ENCODE results near the gene RHOB. TPM values are rescaled to one million over a fixed set of nuclear protein-coding genes. Genes with fewer than 3 reads are reported as not detected.

RHOB gene
- total RNA-seq, 1 donor from 2014 or later = 16.1 TPM

- Mint-ChIP-seq H3K4me1 (peaks cover 52% of the 10 kb centered on the region), H3K4me3 (peak overlapping the region; percentile 30), H3K9me3 (no peaks in the 10 kb centered on the region), H3K27me3 (ENCODE audit: insufficient read depth, low read depth) (peaks cover 8% of the 10 kb centered on the region), H3K27ac (peak overlapping the region; percentile 79), H3K36me3 (no peaks in the 10 kb centered on the region)
- no peak overlapping the region for H3K4me3 ChIP-seq
- peaks cover 2% of the 10 kb centered on the region for H3F3A ChIP-seq (ENCODE audit: low read depth)
- no peaks in the 10 kb centered on the region for H3K36me3 ChIP-seq
- H3K27ac ChIP-seq = no peak overlapping the region
- no peaks in the 10 kb centered on the region for H3K9me3 ChIP-seq (ENCODE audit: low read depth)
- H3K4me1 ChIP-seq = no peaks in the 10 kb centered on the region
- no peak overlapping the region for H3K9ac ChIP-seq
- no peak overlapping the region for H2AFZ ChIP-seq (replicated peaks)
- no peaks in the 10 kb centered on the region for H3K79me2 ChIP-seq (ENCODE audit: low read depth)
- H3K4me2 ChIP-seq = no peak overlapping the region
- DNase-seq (ENCODE audit: low spot score) = no peak
- H4K20me1 ChIP-seq (ENCODE audit: low read depth) = no peaks in the 10 kb centered on the region
- TF ChIP-seq EZH2 (IDR thresholded peaks at IDR 0.05) (no peak), CTCF (IDR thresholded peaks at IDR 0.05) (no peak), EZH2phosphoT487 (IDR thresholded peaks at IDR 0.05) (no peak)
- no peaks in the 10 kb centered on the region for H3K27me3 ChIP-seq
Observed at GRCh38 chr2:20494241-20494640, 47.4 kb downstream of the RHOB start.

DNA sequence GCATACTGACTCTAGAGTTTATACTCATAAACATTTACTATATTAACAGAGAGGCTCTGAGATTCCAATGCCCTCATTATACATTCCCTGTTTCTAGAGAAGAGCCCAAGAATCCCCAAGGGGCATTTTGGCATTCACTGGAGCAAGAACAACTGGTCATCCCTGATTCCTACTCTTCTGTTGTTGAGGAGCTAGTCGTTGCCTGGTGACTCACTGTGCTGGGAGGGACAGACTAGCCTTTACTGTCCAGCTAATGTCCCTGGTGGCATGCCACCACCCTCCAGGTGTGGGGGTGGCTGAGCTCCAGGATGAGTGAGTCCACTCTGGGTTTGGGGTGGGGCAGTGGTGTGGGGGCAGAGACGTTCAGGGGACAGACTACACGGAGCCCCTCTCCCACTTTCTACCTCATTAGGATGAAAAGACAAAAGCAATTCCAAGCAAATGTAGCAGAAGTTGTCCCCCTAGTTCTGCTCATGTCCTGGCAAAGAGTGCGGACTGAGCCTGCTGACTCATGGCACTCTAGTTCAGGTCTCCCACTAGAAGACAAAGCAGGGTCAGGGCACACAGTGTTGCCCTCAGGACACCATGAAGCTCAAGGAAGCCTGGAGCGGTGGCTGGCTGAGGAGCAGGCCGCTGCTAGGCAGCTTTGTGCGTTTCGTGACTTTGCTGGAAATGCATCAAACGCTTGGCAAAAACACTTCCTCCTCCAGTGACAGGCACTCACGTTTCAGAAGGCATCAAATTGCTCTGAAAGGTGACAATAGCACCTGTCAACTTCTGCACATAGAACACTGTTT is 49.4 kb downstream of the RHOB start:
- Histone ChIP-seq H3K79me2 (ENCODE audit: low read depth) (no peaks in the 10 kb centered on the region), H3K27me3 (no peaks in the 10 kb centered on the region), H3K9me3 (ENCODE audit: low read depth) (no peaks in the 10 kb centered on the region), H3F3A (ENCODE audit: low read depth) (no peaks in the 10 kb centered on the region), H3K9ac (no peak overlapping the region), H3K36me3 (no peaks in the 10 kb centered on the region), H3K27ac (no peak overlapping the region), H3K4me2 (no peak overlapping the region), H3K4me1 (no peaks in the 10 kb centered on the region), H4K20me1 (ENCODE audit: low read depth) (no peaks in the 10 kb centered on the region), H2AFZ (replicated peaks) (no peak overlapping the region), H3K4me3 (no peak overlapping the region)
- H3K9me3 Mint-ChIP-seq = no peaks in the 10 kb centered on the region
- no peak for DNase-seq (ENCODE audit: low spot score)
- H3K4me3 Mint-ChIP-seq = no peak overlapping the region
- TF ChIP-seq EZH2phosphoT487 (IDR thresholded peaks at IDR 0.05) (no peak), CTCF (IDR thresholded peaks at IDR 0.05) (no peak), EZH2 (IDR thresholded peaks at IDR 0.05) (no peak)
- H3K36me3 Mint-ChIP-seq = no peaks in the 10 kb centered on the region
- H3K27ac Mint-ChIP-seq = no peak overlapping the region
- peaks cover 40% of the 10 kb centered on the region for H3K4me1 Mint-ChIP-seq
- H3K27me3 Mint-ChIP-seq (ENCODE audit: insufficient read depth, low read depth) = peaks cover 11% of the 10 kb centered on the region

- H3K4me2 ChIP-seq = no peak overlapping the region
- Mint-ChIP-seq H3K4me3 (no peak overlapping the region), H3K36me3 (no peaks in the 10 kb centered on the region), H3K27me3 (ENCODE audit: insufficient read depth, low read depth) (peaks cover 11% of the 10 kb centered on the region), H3K27ac (no peak overlapping the region), H3K9me3 (no peaks in the 10 kb centered on the region), H3K4me1 (peaks cover 34% of the 10 kb centered on the region)
- no peaks in the 10 kb centered on the region for H3K4me1 ChIP-seq
- no peaks in the 10 kb centered on the region for H3K79me2 ChIP-seq (ENCODE audit: low read depth)
- no peak overlapping the region for H3K9ac ChIP-seq
- H4K20me1 ChIP-seq (ENCODE audit: low read depth) = no peaks in the 10 kb centered on the region
- no peaks in the 10 kb centered on the region for H3K36me3 ChIP-seq
- no peak for TF ChIP-seq EZH2phosphoT487 (IDR thresholded peaks at IDR 0.05)
- no peak for TF ChIP-seq EZH2 (IDR thresholded peaks at IDR 0.05)
- no peak for TF ChIP-seq CTCF (IDR thresholded peaks at IDR 0.05)
- DNase-seq (ENCODE audit: low spot score) = no peak
- no peaks in the 10 kb centered on the region for H3F3A ChIP-seq (ENCODE audit: low read depth)
- H2AFZ ChIP-seq (replicated peaks) = no peak overlapping the region
- no peaks in the 10 kb centered on the region for H3K9me3 ChIP-seq (ENCODE audit: low read depth)
- H3K27ac ChIP-seq = no peak overlapping the region
- H3K4me3 ChIP-seq = no peak overlapping the region
- H3K27me3 ChIP-seq = no peaks in the 10 kb centered on the region
Observed at GRCh38 chr2:20496942-20497341, 50.1 kb downstream of the RHOB start.

Small RNA genes within 50 kb of the gene (small RNA-seq; reads per million reads assigned to genes)
- gene RF00019 (not detected), gene RNA5SP86 (not detected)

Other genes starting within 250 kb of the RHOB start
- 27.5 and 54.0 TPM in 2 replicates for gene SDC1, start 221.9 kb upstream of the RHOB start, total RNA-seq (ENCODE audit: low replicate concordance)
- 88.4 and 91.1 TPM in 2 replicates for gene PUM2, start 96.2 kb upstream of the RHOB start, total RNA-seq (ENCODE audit: low replicate concordance)
- 10.0 and 19.5 TPM in 2 replicates for gene HS1BP3, start 204.0 kb downstream of the RHOB start, total RNA-seq (ENCODE audit: low replicate concordance)
- gene GDF7, start 220.1 kb downstream of the RHOB start, total RNA-seq (ENCODE audit: low replicate concordance) = not detected in 2 replicates